HepG2 (cell line): ENCODE data around the gene IQCH. TPM values are rescaled to one million over a fixed set of nuclear protein-coding genes. Genes with fewer than 3 reads are reported as not detected.
A peak's percentile ranks its signal among the peaks of the same experiment; 100 is the strongest.

ENCODE experiments used
- CBX1 ChIP-seq: IDR thresholded peaks from one replicate; pipeline ENCODE4 v1.6.1; 2016; ENCODE audit warnings: antibody characterized with exemption, low read depth
- FOXO1 ChIP-seq: sonication (generic); formaldehyde crosslinking; IDR thresholded peaks from 2 replicates; pipeline ENCODE4 v1.4.0; 2020; ENCODE audit warnings: missing genetic modification reagents
- MBNL3 ChIP-seq: fragments of 250-450 bp; sonication (Bioruptor Pico); conservative IDR thresholded peaks from 2 replicates; pipeline ENCODE4 v1.8.0; 2022; ENCODE audit warnings: mild to moderate bottlenecking, inconsistent platforms
- MEF2D ChIP-seq: sonication (generic); formaldehyde crosslinking; IDR thresholded peaks from 2 replicates; pipeline ENCODE4 v1.5.1; 2020; ENCODE audit warnings: mild to moderate bottlenecking, missing genetic modification reagents
- MIXL1 ChIP-seq: IDR thresholded peaks from 2 replicates; pipeline ENCODE4 v1.6.1; 2016
- NAIF1 ChIP-seq: sonication (generic); formaldehyde crosslinking; IDR thresholded peaks from 2 replicates; pipeline ENCODE4 v1.5.0; 2020; ENCODE audit warnings: mild to moderate bottlenecking, missing genetic modification reagents, borderline replicate concordance
- POLR2AphosphoS2 ChIP-seq: IDR thresholded peaks from 2 replicates; pipeline ENCODE4 v1.6.1; 2011; ENCODE audit warnings: low read depth, low read length, improper control_type of control experiment
- SIN3B ChIP-seq: fragments of 150-350 bp; IDR thresholded peaks from 2 replicates; pipeline ENCODE4 v1.6.1; 2014; ENCODE audit warnings: low read length
- SMAD9 ChIP-seq: sonication (generic); formaldehyde crosslinking; IDR thresholded peaks from 2 replicates; pipeline ENCODE4 v1.5.1; 2020; ENCODE audit warnings: mild to moderate bottlenecking, missing genetic modification reagents
- SMARCE1 ChIP-seq: fragments of 450-650 bp; IDR thresholded peaks from 2 replicates; pipeline ENCODE4 v1.6.1; 2017; ENCODE audit warnings: borderline replicate concordance
- SPEN ChIP-seq: sonication (generic); formaldehyde crosslinking; IDR thresholded peaks from 2 replicates; pipeline ENCODE4 v1.5.1; 2020; ENCODE audit warnings: low read depth, mild to moderate bottlenecking, missing genetic modification reagents
- ZNF317 ChIP-seq: sonication (generic); formaldehyde crosslinking; IDR thresholded peaks from 2 replicates; pipeline ENCODE4 v1.5.0; 2020; ENCODE audit warnings: mild to moderate bottlenecking, missing genetic modification reagents
- ZNF510 ChIP-seq: sonication (generic); formaldehyde crosslinking; IDR thresholded peaks from 2 replicates; pipeline ENCODE4 v1.4.0; 2020; ENCODE audit warnings: low read depth, mild to moderate bottlenecking, missing genetic modification reagents
- ZNF547 ChIP-seq: sonication (generic); formaldehyde crosslinking; IDR thresholded peaks from 2 replicates; pipeline ENCODE4 v1.5.1; 2020; ENCODE audit warnings: mild to moderate bottlenecking, missing genetic modification reagents
- polyA plus RNA-seq, 8 experiments: library from polyadenylated mRNA; depleted of rRNA in 3 of 8; stranded (reverse) in 7 of 8; unstranded in 1 of 8; fragments of >200 nt; fragmentation: Illumina TruSeq in 4 of 8; extraction: Trizol in 4 of 8; gene quantifications; 2 replicates each; pipeline versions ENCODE4 v1.2.1 to v1.2.3, GENCODE V29; 2011 to 2016; ENCODE audit warnings: low read depth in 4 of 8, missing spikeins in 1 of 8, mixed read lengths in 1 of 8; ENCODE audit not compliant: insufficient read depth in 1 of 8
- total RNA-seq, 5 experiments: library from RNA; depleted of rRNA; stranded (reverse); fragments of >200 nt; fragmentation: Illumina TruSeq; extraction: Trizol; gene quantifications; 2 replicates each; pipeline ENCODE4 v1.2.3, GENCODE V29; 2016; ENCODE audit warnings: low read depth in 1 of 5
- TF ChIP-seq, protein P1 (sequence below): sonication (generic); formaldehyde crosslinking; IDR thresholded peaks from 2 replicates; pipeline ENCODE4 v1.8.1; 2023; ENCODE audit warnings: mild to moderate bottlenecking, inconsistent platforms, moderate library complexity, missing genetic modification reagents, borderline replicate concordance
- TF ChIP-seq, protein P2 (sequence below): sonication (generic); formaldehyde crosslinking; IDR thresholded peaks from 2 replicates; pipeline ENCODE4 v1.8.1; 2023; ENCODE audit warnings: mild to moderate bottlenecking, missing genetic modification reagents
- TF ChIP-seq, protein P3 (sequence below): sonication (generic); formaldehyde crosslinking; IDR thresholded peaks from 2 replicates; pipeline ENCODE4 v1.8.0; 2022; ENCODE audit warnings: missing genetic modification reagents, mild to moderate bottlenecking, inconsistent platforms, borderline replicate concordance
- TF ChIP-seq, protein P4 (sequence below): sonication (generic); formaldehyde crosslinking; conservative IDR thresholded peaks from 2 replicates; pipeline ENCODE4 v1.4.0; 2020; ENCODE audit warnings: mild to moderate bottlenecking, missing genetic modification reagents, moderate library complexity
- TF ChIP-seq, protein P5 (sequence below): sonication (generic); formaldehyde crosslinking; IDR thresholded peaks from 2 replicates; pipeline ENCODE4 v1.5.1; 2020; ENCODE audit warnings: mild to moderate bottlenecking, missing genetic modification reagents, moderate library complexity

IQCH gene
- total and polyA plus RNA-seq, 2 of the 13 experiments (the other 11 are each of a cell fraction or from before 2014, with no cell fraction given), result 0.16 to 0.55 TPM

DNA sequence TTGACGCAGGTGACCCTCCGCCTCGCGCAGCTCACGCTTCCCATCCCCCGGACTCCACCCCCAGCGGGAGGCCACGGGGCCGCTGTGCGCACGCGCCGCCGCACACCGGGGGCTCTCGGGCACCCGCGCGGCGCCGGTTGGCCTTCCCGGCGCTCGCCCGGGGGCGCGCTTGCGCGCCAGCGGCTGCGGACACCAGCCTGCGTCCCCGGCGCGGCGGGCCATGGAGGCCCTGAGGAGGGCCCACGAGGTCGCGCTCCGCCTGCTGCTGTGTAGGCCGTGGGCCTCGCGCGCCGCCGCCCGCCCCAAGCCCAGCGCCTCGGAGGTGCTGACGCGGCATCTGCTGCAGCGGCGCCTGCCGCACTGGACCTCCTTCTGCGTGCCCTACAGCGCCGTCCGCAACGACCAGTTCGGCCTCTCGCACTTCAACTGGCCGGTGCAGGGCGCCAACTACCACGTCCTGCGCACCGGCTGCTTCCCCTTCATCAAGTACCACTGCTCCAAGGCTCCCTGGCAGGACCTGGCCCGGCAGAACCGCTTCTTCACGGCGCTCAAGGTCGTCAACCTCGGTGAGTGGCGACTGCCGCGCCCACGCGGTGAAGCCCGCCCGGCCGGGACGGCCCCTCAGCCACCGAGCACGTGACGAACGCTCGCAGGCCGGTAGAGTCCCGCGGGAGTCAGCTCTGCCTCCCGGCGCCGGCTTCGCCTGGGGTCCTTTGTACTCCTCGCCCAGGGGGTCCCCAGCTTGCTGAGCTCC lies 266.6 kb downstream of the IQCH start, which contains the start of gene C15orf61 (continued):
- no peak for TF ChIP-seq MBNL3 (CRISPR knock-in tag)
- peak; percentile 83; the same call in 1 of the 2 replicates for TF ChIP-seq SMAD9 (CRISPR knock-in tag)
- TF ChIP-seq, protein P1, sequence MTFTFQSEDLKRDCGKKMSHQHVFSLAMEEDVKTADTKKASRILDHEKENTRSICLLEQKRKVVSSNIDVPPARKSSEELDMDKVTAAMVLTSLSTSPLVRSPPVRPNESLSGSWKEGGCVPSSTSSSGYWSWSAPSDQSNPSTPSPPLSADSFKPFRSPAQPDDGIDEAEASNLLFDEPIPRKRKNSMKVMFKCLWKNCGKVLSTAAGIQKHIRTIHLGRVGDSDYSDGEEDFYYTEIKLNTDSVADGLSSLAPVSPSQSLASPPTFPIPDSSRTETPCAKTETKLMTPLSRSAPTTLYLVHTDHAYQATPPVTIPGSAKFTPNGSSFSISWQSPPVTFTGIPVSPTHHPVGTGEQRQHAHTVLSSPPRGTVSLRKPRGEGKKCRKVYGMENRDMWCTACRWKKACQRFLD, result peak; percentile 69
- peak; percentile 90 for TF ChIP-seq ZNF547 (CRISPR knock-in tag)
- TF ChIP-seq, protein P2, sequence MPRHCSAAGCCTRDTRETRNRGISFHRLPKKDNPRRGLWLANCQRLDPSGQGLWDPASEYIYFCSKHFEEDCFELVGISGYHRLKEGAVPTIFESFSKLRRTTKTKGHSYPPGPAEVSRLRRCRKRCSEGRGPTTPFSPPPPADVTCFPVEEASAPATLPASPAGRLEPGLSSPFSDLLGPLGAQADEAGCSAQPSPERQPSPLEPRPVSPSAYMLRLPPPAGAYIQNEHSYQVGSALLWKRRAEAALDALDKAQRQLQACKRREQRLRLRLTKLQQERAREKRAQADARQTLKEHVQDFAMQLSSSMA (CRISPR knock-in tag), result peak; percentile 88
- TF ChIP-seq NAIF1 (CRISPR knock-in tag), result peak; percentile 30; the same call in 1 of the 2 replicates
- TF ChIP-seq SMARCE1, result no peak
- TF ChIP-seq FOXO1, result peak; percentile 52; the same call in 1 of the 2 replicates
- TF ChIP-seq, protein P3, sequence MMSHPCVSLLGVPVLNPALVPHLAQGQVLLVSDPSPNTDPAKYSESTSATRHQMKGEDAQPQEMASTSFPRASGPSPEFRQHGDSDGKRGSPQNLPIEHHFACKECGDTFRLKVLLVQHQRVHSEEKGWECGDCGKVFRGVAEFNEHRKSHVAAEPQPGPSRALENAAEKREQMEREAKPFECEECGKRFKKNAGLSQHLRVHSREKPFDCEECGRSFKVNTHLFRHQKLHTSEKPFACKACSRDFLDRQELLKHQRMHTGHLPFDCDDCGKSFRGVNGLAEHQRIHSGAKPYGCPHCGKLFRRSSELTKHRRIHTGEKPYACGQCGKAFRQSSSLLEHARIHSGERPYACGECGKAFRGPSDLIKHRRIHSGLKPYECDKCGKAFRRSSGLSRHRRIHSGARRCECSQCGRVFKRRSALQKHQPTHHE (CRISPR knock-in tag), result peak; percentile 88
- TF ChIP-seq ZNF510 (CRISPR knock-in tag), result 0 out of 2 replicates have a peak, but pooled peaks have one; percentile 38
- TF ChIP-seq SIN3B, result no peak
- TF ChIP-seq CBX1, result no peak
- TF ChIP-seq ZNF317 (CRISPR knock-in tag), result peak; percentile 83
- TF ChIP-seq, protein P4, sequence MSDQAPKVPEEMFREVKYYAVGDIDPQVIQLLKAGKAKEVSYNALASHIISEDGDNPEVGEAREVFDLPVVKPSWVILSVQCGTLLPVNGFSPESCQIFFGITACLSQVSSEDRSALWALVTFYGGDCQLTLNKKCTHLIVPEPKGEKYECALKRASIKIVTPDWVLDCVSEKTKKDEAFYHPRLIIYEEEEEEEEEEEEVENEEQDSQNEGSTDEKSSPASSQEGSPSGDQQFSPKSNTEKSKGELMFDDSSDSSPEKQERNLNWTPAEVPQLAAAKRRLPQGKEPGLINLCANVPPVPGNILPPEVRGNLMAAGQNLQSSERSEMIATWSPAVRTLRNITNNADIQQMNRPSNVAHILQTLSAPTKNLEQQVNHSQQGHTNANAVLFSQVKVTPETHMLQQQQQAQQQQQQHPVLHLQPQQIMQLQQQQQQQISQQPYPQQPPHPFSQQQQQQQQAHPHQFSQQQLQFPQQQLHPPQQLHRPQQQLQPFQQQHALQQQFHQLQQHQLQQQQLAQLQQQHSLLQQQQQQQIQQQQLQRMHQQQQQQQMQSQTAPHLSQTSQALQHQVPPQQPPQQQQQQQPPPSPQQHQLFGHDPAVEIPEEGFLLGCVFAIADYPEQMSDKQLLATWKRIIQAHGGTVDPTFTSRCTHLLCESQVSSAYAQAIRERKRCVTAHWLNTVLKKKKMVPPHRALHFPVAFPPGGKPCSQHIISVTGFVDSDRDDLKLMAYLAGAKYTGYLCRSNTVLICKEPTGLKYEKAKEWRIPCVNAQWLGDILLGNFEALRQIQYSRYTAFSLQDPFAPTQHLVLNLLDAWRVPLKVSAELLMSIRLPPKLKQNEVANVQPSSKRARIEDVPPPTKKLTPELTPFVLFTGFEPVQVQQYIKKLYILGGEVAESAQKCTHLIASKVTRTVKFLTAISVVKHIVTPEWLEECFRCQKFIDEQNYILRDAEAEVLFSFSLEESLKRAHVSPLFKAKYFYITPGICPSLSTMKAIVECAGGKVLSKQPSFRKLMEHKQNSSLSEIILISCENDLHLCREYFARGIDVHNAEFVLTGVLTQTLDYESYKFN (CRISPR knock-in tag), result peak; percentile 58
- peak; percentile 15; the same call in 1 of the 2 replicates for TF ChIP-seq MIXL1 (CRISPR knock-in tag)
- TF ChIP-seq POLR2AphosphoS2, result no peak
- TF ChIP-seq MEF2D (CRISPR knock-in tag), result peak; percentile 45; the same call in 1 of the 2 replicates
- peak; percentile 58; the same call in 1 of the 2 replicates for TF ChIP-seq SPEN
- TF ChIP-seq, protein P5, sequence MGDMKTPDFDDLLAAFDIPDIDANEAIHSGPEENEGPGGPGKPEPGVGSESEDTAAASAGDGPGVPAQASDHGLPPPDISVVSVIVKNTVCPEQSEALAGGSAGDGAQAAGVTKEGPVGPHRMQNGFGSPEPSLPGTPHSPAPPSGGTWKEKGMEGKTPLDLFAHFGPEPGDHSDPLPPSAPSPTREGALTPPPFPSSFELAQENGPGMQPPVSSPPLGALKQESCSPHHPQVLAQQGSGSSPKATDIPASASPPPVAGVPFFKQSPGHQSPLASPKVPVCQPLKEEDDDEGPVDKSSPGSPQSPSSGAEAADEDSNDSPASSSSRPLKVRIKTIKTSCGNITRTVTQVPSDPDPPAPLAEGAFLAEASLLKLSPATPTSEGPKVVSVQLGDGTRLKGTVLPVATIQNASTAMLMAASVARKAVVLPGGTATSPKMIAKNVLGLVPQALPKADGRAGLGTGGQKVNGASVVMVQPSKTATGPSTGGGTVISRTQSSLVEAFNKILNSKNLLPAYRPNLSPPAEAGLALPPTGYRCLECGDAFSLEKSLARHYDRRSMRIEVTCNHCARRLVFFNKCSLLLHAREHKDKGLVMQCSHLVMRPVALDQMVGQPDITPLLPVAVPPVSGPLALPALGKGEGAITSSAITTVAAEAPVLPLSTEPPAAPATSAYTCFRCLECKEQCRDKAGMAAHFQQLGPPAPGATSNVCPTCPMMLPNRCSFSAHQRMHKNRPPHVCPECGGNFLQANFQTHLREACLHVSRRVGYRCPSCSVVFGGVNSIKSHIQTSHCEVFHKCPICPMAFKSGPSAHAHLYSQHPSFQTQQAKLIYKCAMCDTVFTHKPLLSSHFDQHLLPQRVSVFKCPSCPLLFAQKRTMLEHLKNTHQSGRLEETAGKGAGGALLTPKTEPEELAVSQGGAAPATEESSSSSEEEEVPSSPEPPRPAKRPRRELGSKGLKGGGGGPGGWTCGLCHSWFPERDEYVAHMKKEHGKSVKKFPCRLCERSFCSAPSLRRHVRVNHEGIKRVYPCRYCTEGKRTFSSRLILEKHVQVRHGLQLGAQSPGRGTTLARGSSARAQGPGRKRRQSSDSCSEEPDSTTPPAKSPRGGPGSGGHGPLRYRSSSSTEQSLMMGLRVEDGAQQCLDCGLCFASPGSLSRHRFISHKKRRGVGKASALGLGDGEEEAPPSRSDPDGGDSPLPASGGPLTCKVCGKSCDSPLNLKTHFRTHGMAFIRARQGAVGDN (CRISPR knock-in tag), result peak; percentile 98
